Natural killer cell (primary cell): ENCODE results near the gene HAUS8. TPM values are rescaled to one million over a fixed set of nuclear protein-coding genes. Genes with fewer than 3 reads are reported as not detected.
"Not testable (repeated sequence)": the region's sequence is repeated elsewhere in the genome, so short reads cannot be mapped to it uniquely, and the experiment has no call there.

Experiments
- ATAC-seq, 3 donors: fragments of 150-1000 bp in 2 of 3; fragments of 200-7000 bp in 1 of 3; cut with Tn5 transposase; 1 replicate in 1 of 3; 2 replicates in 2 of 3; pipeline ENCODE4 v1.10.0; 2021; ENCODE audit warnings: mild to moderate bottlenecking in 2 of 3, moderate library complexity in 2 of 3
- DNase-seq, 2 donors: peaks; one replicate each; pipeline versions ENCODE4 v3.0.0 to v3.0.0-alpha.2; 2013 to 2021; ENCODE audit warnings: mixed read lengths in 1 of 2
- H3K27ac ChIP-seq: one replicate; pipeline ENCODE4 v1.5.1; 2013; ENCODE audit warnings: mild to moderate bottlenecking, low read length
- H3K27me3 ChIP-seq: one replicate; pipeline ENCODE4 v1.6.1; 2013; ENCODE audit warnings: low read length; ENCODE audit not compliant: control insufficient read depth, insufficient read depth
- H3K36me3 ChIP-seq: one replicate; pipeline ENCODE4 v1.6.1; 2013; ENCODE audit warnings: low read length; ENCODE audit not compliant: control insufficient read depth, insufficient read depth
- H3K4me1 ChIP-seq: one replicate; pipeline ENCODE4 v1.6.1; 2013; ENCODE audit warnings: low read length; ENCODE audit not compliant: control insufficient read depth, insufficient read depth
- H3K4me3 ChIP-seq: one replicate; pipeline ENCODE4 v1.5.1; 2013; ENCODE audit warnings: low read length
- H3K9me3 ChIP-seq: one replicate; pipeline ENCODE4 v1.6.1; 2013; ENCODE audit warnings: low read length; ENCODE audit not compliant: control insufficient read depth, insufficient read depth
- H3K27ac Mint-ChIP-seq, 2 donors: one replicate each; pipeline ENCODE4 v1.8.0; 2022; ENCODE audit warnings: mild to moderate bottlenecking in 2 of 2, mixed read lengths in 2 of 2, moderate library complexity in 1 of 2
- H3K27me3 Mint-ChIP-seq, 2 donors: one replicate each; pipeline ENCODE4 v1.8.0; 2022; ENCODE audit warnings: low read depth in 2 of 2, mixed read lengths in 2 of 2
- H3K36me3 Mint-ChIP-seq: one replicate; pipeline ENCODE4 v1.8.0; 2022; ENCODE audit warnings: mixed read lengths
- H3K4me1 Mint-ChIP-seq, 2 donors: one replicate each; pipeline ENCODE4 v1.8.0; 2022; ENCODE audit warnings: mixed read lengths in 2 of 2
- H3K4me3 Mint-ChIP-seq: one replicate; pipeline ENCODE4 v1.8.0; 2022; ENCODE audit warnings: mild to moderate bottlenecking, moderate library complexity, mixed read lengths
- H3K9me3 Mint-ChIP-seq, 2 donors: one replicate each; pipeline ENCODE4 v1.8.0; 2022; ENCODE audit warnings: mixed read lengths in 2 of 2
- WGBS: methylation state at CpG from one replicate; pipeline ENCODE4 v1.1.7; 2013; ENCODE audit warnings: missing lambda C conversion rate; ENCODE audit not compliant: insufficient coverage; 5-methylcytosine and 5-hydroxymethylcytosine counted together
- intact Hi-C: fragments of 100-400 bp; cut with micrococcal nuclease; formaldehyde crosslinking; loops from one replicate; pipeline ENCODE4 v1.14.2; 2022
- total RNA-seq, 4 donors: library from RNA; stranded (reverse); fragments of 120-200 nt in 1 of 4; gene quantifications; one replicate each; pipeline versions ENCODE4 v1.2.3 to v1.2.4, GENCODE V29; 2013 to 2022
- TF ChIP-seq, protein P1 (sequence below): fragments of 200-600 bp; IDR thresholded peaks from one replicate; pipeline ENCODE4 v1.8.0; 2022; ENCODE audit warnings: antibody characterized with exemption

HAUS8 gene
- total RNA-seq, 3 donors from 2014 or later (not counting 1 experiment from before 2014, with no cell fraction given): 10.3 to 13.5 (median 10.4) TPM

DNA sequence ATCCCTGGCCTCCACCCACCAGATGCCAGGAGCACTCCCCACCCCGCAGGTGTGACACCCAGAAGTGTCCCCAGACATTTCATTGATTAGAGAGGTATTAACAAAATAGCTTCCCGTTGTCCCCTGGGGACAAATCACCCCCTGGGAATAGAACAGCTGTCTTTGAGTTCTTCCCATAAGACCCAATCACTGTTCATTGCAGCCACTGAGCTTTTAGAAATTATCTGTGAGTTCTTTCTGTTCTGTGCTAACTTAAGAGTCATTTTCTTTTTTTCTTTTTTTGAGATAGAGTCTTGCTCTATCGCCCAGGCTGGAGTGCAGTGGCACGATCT lies 33.2 kb upstream of the HAUS8 start:
- WGBS: 94% methylated on average over 4 of the region's 4 CpGs
- peaks cover 49% of the 10 kb centered on the region for H3K36me3 ChIP-seq

DNA sequence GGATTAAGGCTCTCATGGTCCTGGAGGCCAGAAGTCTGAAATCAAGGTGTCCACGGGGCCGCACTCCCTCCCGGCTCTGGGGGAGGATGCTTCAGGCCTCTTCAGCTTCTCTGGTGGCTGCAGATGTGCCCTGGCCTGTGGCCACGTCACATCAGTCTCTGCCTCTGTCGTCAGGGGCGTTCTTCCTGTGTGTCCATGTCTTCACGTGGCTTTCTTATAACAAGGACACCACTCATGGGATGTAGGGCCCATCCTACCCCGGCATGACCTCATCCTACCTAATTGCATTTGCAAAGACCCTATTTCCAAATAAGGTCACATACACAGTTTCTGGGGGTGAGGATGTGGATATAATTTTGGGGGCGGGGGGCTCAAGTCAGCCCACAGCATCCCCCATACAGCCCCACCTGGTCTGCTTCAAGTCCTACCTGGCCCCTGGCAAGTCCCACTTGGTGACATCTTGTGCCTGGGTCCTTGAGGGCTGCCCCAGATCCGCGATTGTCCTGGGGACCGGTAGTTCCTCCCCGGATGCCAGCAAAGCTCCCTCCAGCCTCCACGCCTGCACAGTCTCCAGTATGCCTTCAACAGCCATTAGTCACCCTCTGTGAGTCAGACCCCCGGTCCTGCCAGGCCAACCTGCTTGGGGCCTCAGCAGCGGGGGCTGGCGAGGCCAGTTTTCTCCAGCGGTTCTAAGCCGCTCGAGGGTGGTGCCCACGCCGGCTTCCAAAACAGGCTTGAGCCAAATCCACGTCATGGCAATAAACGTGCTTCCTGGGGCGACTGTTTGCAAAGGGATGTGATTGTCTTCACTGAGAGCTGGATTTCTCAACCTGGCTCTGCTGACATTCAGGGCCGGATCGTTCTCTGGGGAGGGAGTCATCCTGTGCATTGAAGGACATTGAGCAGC lies 32.5 kb upstream of the HAUS8 start:
- Mint-ChIP-seq H3K9me3 (peaks cover 0 to 2% of the 10 kb centered on the region in 2 donors), H3K27me3 (no peaks in the 10 kb centered on the region), H3K27ac (peak overlapping the region; percentile 9 to 24), H3K4me3 (no peak overlapping the region), H3K4me1 (peaks cover 44 to 62% of the 10 kb centered on the region in 2 donors), H3K36me3 (no peaks in the 10 kb centered on the region)
- Histone ChIP-seq H3K36me3 (peaks cover 56% of the 10 kb centered on the region), H3K9me3 (peaks cover 6% of the 10 kb centered on the region), H3K27ac (peak overlapping the region; percentile 30), H3K27me3 (no peaks in the 10 kb centered on the region), H3K4me3 (no peak overlapping the region), H3K4me1 (peaks cover 85% of the 10 kb centered on the region)
- DNase-seq: no peak
- 83% methylated on average over 26 of the region's 27 CpGs for WGBS
- ATAC-seq: peak; percentile 30 to 57 (median 39)
- TF ChIP-seq, protein P1, sequence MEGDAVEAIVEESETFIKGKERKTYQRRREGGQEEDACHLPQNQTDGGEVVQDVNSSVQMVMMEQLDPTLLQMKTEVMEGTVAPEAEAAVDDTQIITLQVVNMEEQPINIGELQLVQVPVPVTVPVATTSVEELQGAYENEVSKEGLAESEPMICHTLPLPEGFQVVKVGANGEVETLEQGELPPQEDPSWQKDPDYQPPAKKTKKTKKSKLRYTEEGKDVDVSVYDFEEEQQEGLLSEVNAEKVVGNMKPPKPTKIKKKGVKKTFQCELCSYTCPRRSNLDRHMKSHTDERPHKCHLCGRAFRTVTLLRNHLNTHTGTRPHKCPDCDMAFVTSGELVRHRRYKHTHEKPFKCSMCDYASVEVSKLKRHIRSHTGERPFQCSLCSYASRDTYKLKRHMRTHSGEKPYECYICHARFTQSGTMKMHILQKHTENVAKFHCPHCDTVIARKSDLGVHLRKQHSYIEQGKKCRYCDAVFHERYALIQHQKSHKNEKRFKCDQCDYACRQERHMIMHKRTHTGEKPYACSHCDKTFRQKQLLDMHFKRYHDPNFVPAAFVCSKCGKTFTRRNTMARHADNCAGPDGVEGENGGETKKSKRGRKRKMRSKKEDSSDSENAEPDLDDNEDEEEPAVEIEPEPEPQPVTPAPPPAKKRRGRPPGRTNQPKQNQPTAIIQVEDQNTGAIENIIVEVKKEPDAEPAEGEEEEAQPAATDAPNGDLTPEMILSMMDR: no peak
- intact Hi-C loops: no loop called here

More for the DNA sequence above, 33.2 kb upstream of the HAUS8 start:
- H3K9me3 ChIP-seq: peaks cover under 1% of the 10 kb centered on the region
- ATAC-seq (no peak), DNase-seq (no peak)
- TF ChIP-seq, protein P1: no peak
- no peak overlapping the region for H3K4me3 ChIP-seq
- no peaks in the 10 kb centered on the region for H3K27me3 ChIP-seq
- Mint-ChIP-seq H3K9me3 (no peaks in the 10 kb centered on the region), H3K4me3 (no peak overlapping the region), H3K27me3 (no peaks in the 10 kb centered on the region), H3K36me3 (no peaks in the 10 kb centered on the region), H3K27ac (peak overlapping the region; percentile 9 to 24), H3K4me1 (peaks cover 50 to 62% of the 10 kb centered on the region in 2 donors)
- peaks cover 86% of the 10 kb centered on the region for H3K4me1 ChIP-seq
- intact Hi-C loops: no loop called here
- H3K27ac ChIP-seq: peak overlapping the region; percentile 30

DNA sequence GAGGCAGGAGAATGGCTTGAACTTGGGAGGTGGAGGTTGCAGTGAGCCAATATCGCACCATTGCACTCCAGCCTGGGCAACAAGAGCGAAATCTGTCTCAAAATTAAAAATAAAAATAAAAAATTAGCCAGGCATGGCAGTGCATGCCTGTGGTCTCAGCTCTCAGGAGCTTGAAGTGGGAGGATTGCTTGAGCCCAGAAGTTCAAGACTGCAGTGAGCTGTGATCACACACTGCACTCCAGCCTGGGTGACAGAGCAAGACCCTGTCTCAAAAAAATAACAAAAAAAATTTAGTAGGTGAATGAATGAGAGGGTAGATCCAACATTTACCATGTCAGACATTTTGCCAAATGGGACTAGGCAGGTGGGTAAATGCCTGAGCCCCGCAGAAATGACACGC lies 31.7 kb upstream of the HAUS8 start:
- H3K9me3 Mint-ChIP-seq, H3K36me3 Mint-ChIP-seq, H3K9me3 ChIP-seq, H3K4me3 ChIP-seq, DNase-seq, H3K27me3 ChIP-seq, ATAC-seq, H3K27ac ChIP-seq, intact Hi-C loops, H3K4me3 Mint-ChIP-seq, H3K27me3 Mint-ChIP-seq: not testable (repeated sequence)
- H3K4me1 ChIP-seq: peaks cover 77% of the 10 kb centered on the region
- Mint-ChIP-seq H3K27ac (peak overlapping the region in 1 of 2 donors; percentile 24), H3K4me1 (peaks cover 38 to 57% of the 10 kb centered on the region in 2 donors)
- peaks cover 60% of the 10 kb centered on the region for H3K36me3 ChIP-seq
- WGBS: 85% methylated on average over 4 of the region's 4 CpGs

DNA sequence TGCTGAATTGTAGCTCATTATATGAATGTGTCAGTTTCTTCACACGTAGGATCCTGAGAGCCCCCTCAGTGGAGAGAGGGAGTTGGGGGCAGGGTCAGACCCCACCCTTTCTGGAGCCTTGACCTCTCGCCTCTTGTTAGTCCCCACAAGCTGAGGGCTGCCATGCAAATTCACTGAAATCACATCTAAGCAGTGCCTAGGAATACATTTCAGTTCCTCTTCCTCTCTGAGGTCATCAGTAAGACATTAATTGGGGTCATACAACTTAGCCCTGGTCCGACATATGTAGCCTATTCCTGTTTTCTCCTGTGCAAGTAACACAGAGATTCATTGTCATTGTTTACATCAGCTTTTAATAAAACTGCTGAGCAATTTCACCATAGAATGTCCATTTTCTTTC lies 30.3 kb upstream of the HAUS8 start:
- H3K9me3 Mint-ChIP-seq: peaks cover 0 to 2% of the 10 kb centered on the region in 2 donors
- no peak for DNase-seq
- Histone ChIP-seq H3K27ac (peak overlapping the region; percentile 27), H3K9me3 (peaks cover 6% of the 10 kb centered on the region), H3K4me1 (peaks cover 71% of the 10 kb centered on the region), H3K27me3 (no peaks in the 10 kb centered on the region), H3K36me3 (peaks cover 58% of the 10 kb centered on the region), H3K4me3 (no peak overlapping the region)
- TF ChIP-seq, protein P1: no peak
- ATAC-seq: peak in 1 of 3 donors; percentile 13
- no peak overlapping the region for H3K4me3 Mint-ChIP-seq
- no peaks in the 10 kb centered on the region for H3K27me3 Mint-ChIP-seq
- H3K4me1 Mint-ChIP-seq: peaks cover 33 to 52% of the 10 kb centered on the region in 2 donors
- no peak overlapping the region for H3K27ac Mint-ChIP-seq
- intact Hi-C loops: no loop called here
- no peaks in the 10 kb centered on the region for H3K36me3 Mint-ChIP-seq
- 78% methylated on average over 3 of the region's 3 CpGs for WGBS
